GM12892 (cell line): ENCODE data around the gene ATP10A.

Experiments
- DNase-seq: peaks from one replicate; pipeline ENCODE4 v3.0.0; 2011; ENCODE audit not compliant: insufficient read length
- FAIRE-seq: peaks from 2 replicates; lab custom pipeline; 2011; peaks lifted over from hg19 to GRCh38; lab: Jason Lieb, UNC
- POLR2A ChIP-seq: IDR thresholded peaks from 2 replicates; pipeline ENCODE4 v1.6.1; 2011; ENCODE audit warnings: low read depth, low read length, control low read depth
- POLR2AphosphoS5 ChIP-seq: IDR thresholded peaks from 2 replicates; pipeline ENCODE4 v1.6.1; 2011; ENCODE audit warnings: low read depth, low read length, control low read depth
- TAF1 ChIP-seq: IDR thresholded peaks from 2 replicates; pipeline ENCODE4 v1.6.1; 2011; ENCODE audit warnings: low read depth, mild to moderate bottlenecking, control low read depth, low read length, borderline replicate concordance

ATP10A gene

DNA sequence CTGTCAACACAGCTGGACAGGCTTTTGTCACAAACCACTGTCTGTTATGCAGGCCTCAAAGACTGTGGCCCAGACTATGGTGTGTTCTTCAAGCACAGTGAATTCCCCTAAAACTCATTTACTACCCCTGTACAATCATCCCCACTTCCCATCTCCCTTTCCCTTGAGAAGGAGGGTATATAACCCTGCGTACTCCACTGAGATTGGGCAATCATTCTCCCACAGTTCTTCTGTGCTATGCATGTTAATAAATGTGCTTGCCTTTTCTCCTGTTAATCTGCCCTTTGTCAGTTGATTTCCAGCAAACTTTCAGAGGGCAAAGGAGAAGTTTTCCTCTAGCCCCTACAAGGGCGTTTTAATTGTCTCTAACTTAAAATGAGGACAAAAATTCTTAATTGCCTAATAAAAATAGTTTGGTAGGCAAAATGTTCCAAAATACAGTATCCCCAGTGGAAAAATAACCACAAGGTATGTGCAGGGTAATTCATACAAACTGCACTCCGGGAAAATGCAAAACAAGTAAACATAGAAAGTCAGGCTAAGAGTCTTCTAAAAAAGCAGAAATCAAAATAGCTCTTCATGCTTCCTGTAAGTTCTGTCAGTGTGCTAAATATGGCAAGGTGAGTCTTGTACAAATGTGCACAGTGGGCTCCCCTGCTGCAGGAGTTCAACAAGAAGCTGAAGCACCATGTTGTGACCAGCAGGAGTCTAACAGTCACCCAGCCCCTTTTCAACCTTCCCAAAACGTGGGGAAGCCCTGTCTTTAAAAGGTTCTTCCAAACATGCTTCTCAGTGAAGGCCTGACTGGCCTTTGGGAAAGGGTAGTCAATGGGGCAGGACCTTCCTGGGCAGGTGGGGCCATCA is 10.2 kb downstream of the ATP10A start:
- FAIRE-seq: no peak
- TF ChIP-seq TAF1 (no peak), POLR2A (no peak)
- no peak for DNase-seq

DNA sequence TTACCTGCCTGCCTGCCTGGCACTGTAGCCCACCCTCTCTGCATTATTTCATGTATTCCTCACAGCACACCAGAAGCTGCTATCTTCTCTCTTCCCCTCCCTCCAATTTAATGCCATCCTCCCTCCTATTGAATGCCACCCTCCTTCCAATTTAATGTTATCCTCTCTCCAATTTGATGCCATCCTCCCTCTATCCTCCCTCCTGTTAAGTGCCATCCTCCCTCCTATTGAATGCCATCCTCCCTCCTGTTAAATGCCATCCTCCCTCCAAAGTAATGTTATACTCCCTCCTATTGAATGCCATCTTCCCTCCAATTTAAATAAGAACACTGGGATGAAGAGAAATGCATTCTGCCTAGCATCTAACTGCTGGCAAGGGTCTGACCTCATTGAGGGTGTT is 11.1 kb downstream of the ATP10A start:
- FAIRE-seq (no peak), DNase-seq (no peak)
- TF ChIP-seq POLR2AphosphoS5: no peak

DNA sequence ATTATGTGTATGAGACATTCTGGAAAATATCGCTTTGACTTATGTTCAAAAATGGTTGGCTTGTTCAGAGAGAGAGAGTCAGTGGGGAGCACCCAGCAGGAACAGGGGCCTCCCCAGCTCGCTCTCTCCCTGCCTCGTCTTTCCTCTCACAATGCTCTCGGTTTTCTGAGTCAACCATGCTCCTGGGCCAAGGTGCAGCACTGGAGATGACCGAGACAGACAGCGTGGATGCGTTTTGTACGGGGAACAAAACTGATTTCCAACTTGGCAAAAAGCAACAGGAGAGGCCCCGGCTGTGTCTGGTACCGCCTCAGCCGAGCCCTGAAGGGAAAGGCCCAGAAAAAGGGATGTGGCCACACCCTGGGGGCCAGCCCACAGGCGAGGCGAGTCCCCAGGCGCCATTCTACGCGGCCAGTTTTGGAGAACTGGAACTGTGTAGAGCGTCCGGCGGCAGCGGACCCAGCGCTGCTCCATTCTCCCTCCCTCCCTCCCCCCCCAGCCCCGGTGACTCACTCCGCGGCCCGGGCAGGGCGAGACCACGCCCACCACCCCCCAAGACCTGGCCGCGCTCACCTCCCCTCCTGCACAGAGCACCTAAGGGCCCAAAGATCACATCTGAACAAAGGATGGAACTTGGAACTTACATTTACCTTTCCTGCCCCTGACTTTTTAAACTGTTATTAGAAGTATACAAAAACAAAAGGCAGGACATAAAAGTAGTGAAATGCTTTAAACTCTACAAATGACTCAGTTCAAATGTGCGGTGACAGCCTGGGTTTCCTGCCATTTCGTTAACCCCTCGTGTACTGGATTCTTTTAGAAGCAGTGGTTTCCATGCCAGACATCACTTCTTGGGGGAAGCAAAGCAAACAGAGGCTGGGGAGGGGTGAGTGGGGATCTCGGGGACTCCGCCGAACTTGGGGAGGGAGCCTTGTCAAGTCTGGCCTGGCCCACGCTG is 12.7 kb downstream of the ATP10A start:
- DNase-seq: no peak
- TF ChIP-seq POLR2AphosphoS5: no peak
- TF ChIP-seq POLR2A: peak; percentile 53; the same call in 1 of the 2 replicates
- peak; percentile 30 for FAIRE-seq

DNA sequence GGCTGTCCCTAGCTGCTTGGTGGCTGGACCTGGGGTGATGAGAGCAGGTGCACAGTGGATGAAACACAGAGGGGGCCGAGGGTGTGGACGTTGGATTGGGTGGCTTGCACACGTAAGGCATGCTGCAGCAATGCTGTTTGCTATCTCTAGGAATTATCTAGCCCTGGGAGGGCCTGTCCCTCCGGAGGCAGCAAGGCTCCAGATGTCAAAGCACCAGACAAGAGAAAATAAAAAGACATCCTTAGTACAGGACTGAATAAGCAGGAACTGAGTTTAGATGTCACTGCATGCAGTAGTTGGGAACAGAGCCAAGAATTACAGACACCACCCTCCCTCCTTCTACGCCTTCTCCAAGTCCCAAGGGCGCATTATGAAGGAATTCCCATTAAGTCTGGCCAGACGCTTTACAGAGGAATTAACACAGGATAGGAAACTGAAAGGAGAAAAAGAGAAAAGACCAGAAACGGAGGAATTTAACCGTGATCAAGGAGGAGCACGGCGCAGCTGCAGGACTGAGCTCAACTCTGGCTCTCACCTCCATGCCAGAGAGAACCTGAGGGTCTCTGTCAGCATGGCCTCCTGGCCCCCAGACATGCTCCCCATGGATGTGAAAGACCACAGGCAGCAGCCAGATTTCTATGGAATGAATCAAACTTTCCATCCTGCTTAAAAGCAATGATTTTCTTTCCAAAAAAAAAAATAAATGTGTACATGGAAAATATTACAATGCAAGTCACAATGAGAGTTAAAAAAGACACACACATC is 13.8 kb downstream of the ATP10A start:
- no peak for DNase-seq
- no peak for FAIRE-seq
- TF ChIP-seq POLR2AphosphoS5: no peak
- TF ChIP-seq TAF1: no peak
- TF ChIP-seq POLR2A: no peak

DNA sequence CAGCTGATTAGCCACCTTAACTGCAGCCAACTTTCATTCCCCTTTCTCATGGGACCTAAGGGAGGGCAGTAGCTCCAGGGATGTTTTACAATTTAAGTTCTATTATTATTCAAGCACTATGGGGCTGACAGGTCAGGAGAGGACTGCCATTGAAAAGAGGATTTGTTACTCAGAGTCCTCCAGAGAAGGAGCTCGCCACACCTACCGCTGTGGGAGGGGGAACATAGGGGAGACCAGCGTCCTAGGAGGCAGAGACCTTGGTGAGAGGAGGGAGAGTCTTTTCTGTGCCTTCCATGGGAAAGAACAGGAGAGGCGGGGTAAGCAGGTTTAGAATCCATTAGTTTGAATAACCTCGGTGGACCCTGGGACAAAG is 14.4 kb downstream of the ATP10A start:
- TF ChIP-seq TAF1 (no peak), POLR2A (no peak), POLR2AphosphoS5 (no peak)
- DNase-seq (no peak), FAIRE-seq (no peak)

DNA sequence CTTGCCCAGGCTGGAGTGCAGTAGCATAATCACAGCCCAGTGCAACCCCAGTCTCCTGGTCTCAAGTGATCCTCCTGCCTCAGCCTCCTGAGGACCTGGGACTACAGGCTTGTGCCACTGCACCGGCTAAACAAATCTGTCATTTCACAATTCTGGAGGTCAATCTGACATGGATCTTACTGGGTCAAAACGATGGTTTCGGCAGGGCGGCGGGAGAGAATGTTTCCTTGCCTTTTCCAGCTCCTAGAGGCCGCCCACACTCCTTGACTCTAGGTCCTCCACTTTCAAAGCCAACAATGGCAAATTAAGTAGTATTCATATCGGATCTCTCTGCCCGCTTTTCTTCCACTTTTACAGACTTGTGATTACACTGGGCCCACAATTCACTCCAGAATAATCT is 14.8 kb downstream of the ATP10A start:
- no peak for DNase-seq
- no peak for FAIRE-seq
- TF ChIP-seq POLR2A: no peak
- no peak for TF ChIP-seq TAF1
- no peak for TF ChIP-seq POLR2AphosphoS5

DNA sequence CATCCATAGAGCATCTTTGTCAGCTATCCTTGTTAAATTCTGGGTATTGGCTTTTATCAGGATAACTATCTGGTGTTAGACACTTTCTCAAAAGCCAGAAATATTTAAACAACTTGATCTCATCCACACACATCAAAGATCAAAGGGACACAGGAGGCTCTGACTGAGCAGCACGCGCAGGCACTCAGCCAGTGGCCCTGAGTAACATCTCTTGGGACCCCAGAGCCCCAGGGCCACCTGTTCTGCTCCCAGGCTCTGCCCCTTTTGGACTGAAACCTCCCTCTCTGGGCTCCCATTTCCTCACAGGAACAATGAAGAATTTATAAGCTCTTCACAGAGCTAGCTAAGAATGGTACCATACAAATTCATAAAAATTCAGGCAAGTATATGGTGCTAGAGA is 16.1 kb downstream of the ATP10A start:
- no peak for DNase-seq
- no peak for TF ChIP-seq POLR2AphosphoS5
- TF ChIP-seq POLR2A: no peak
- TF ChIP-seq TAF1: no peak
- FAIRE-seq: no peak

DNA sequence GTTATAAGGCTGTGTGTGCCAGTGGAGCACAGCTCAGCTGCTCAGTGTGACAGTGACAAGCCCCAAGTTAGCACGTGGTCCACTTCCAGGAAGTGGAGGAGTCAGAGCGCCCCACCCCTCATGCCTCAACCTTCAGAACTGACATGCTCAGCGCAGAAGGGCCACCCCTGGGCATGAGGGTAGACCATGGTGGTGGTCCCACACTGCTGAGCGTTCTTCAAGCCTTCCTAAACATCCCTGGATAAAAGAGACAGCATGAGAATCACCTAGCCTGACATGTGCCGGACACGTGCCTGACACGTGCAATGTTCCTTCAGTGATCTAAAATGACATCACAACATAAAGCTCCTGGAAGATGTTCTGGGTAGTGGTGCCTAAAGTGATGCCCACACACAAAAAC is 16.8 kb downstream of the ATP10A start:
- TF ChIP-seq POLR2A: no peak
- no peak for TF ChIP-seq TAF1
- TF ChIP-seq POLR2AphosphoS5: no peak
- DNase-seq (no peak), FAIRE-seq (no peak)

DNA sequence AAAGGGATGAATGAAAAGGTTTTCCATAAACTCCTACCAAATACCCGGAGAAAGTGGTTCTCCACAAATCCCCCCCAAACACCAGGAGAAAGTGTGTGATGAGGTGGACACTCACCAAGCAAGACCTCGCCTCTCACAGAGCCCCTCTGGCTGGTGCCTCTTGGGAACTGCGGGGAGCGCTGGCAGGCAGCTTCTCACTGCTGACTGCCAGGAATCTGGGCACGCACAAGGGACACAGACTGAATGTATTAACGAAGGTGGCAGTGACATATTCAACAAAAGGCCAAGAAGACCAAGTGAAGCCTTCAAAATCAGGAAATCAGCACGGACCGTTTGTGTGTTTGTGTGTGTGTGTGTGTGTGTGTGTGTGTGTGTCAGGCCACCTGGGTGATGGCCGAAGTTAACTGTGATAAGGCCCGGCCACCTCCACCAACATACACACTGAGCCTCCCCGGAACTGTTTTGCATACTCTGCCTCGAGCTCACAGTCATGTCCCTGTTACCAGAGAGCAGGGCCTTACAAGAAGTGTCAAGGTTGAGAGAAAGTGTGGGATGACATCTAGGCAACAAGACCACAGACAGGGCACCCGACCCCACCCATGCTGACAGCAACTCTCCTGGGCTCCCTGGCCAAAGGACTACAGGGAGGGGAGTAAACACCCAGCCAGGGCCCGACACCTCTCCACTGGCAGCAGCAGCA is 18.0 kb downstream of the ATP10A start:
- FAIRE-seq: no peak
- TF ChIP-seq TAF1: no peak
- no peak for TF ChIP-seq POLR2AphosphoS5
- TF ChIP-seq POLR2A: no peak

DNA sequence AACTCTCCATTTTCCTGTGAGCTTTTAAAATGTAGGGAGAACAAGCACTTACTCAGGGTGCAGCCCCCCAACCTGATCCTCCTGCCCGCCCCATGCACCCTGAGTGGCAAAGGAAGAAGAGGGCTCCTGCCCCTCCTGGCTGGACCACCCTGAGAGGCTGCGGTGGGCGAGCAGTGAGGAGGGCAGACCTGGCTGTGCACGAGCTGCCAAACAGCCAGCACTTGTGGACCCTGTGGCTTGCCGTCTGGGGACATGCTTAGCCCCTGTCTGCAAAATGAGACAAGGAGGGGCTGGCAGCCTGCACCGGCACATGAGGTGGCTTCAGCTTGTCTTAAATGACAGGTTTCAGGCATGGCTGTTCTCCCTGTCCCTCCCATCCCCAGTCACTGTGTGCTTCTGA is 18.6 kb downstream of the ATP10A start:
- TF ChIP-seq TAF1: no peak
- TF ChIP-seq POLR2A: no peak
- no peak for TF ChIP-seq POLR2AphosphoS5
- no peak for FAIRE-seq
- DNase-seq: no peak

More for the DNA sequence above, 18.0 kb downstream of the ATP10A start:
- no peak for DNase-seq
